NB4 (cell line): ENCODE results near the gene TUT1.

Experiments used
- DNase-seq: peaks from one replicate; pipeline ENCODE4 v3.0.0; 2010; ENCODE audit warnings: low read depth
- H3K4me3 ChIP-seq: one replicate; pipeline ENCODE4 v1.5.1; 2011; ENCODE audit warnings: mild to moderate bottlenecking, low read depth, low read length, moderate library complexity
- CTCF ChIP-seq: IDR thresholded peaks from one replicate; pipeline ENCODE4 v1.5.1; 2012; ENCODE audit warnings: low read depth, low read length
- MAX ChIP-seq: IDR thresholded peaks from 2 replicates; pipeline ENCODE4 v1.6.1; 2011; ENCODE audit warnings: low read depth, low read length
- MYC ChIP-seq: IDR thresholded peaks from 2 replicates; pipeline ENCODE4 v1.6.1; 2011; ENCODE audit warnings: low read depth, low read length
- POLR2A ChIP-seq: IDR thresholded peaks from 2 replicates; pipeline ENCODE4 v1.6.1; 2011; ENCODE audit warnings: mild to moderate bottlenecking; ENCODE audit not compliant: insufficient read length; ENCODE audit errors: extremely low read depth

TUT1 gene

GRCh38 chr11:62602141-62603071 lies 11.1 kb upstream of the TUT1 start:
- no peak for DNase-seq
- TF ChIP-seq MAX, result no peak
- TF ChIP-seq MYC, result no peak

DNA sequence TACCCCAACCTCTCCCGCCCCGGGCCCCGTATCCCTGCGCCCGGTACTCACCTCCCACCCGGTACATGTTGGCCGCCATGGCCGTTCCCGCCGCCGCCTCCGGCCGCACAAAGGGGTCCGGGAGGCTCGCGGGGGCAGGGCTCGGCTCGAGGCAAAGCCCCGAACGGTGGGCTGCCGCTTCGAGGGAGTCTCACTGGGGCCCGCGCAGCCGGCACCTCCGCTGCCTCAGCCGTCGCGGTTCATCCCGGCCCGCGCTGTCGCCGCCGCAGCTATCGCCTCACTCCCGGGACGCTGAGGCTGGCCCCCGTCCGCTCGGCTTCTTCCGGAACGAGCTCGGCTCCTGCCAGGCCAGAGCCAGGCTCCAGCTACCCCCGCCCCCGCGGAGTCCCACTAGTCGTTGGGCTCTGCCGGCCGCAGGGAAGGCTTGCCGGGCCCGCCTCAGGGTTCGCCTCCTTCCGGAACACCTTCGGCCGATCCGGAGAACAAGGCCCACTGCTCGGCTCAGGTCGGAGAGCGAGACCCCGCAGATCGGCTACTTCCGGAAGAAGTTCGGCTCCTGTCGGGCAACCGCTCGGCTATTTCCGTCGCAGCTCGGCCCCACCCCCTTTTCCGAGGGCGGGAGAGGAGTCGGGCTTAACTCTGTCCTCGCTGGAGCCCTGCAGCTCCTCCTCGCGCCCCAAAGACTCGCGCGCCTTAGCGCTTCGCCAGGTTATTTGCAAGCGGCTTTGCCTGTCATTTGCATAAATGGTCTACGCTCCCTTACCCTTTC lies 10.2 kb upstream of the TUT1 start, which contains the start of gene MTA2:
Gene MTA2, minus strand, starts transcription at position 494 of the 769 bp plus-strand sequence. Its CDS starts 415 bp downstream, at position 79.
- DNase-seq, result peak; percentile 99
- H3K4me3 ChIP-seq, result peak within 1 kb of the TSS; percentile 93
- TF ChIP-seq MAX, result peak; percentile 74
- TF ChIP-seq CTCF, result no peak
- TF ChIP-seq MYC, result peak; percentile 34
- TF ChIP-seq POLR2A, result peak; percentile 65

More at GRCh38 chr11:62602141-62603071, 11.1 kb upstream of the TUT1 start:
- H3K4me3 ChIP-seq, result peak overlapping the region; percentile 49

- peak overlapping the region; percentile 93 for H3K4me3 ChIP-seq
- peak; percentile 60 for DNase-seq
- no peak for TF ChIP-seq CTCF
- TF ChIP-seq MAX, result no peak; the same call in 1 of the 2 replicates
- TF ChIP-seq POLR2A, result no peak
- TF ChIP-seq MYC, result no peak; the same call in 1 of the 2 replicates
Observed at GRCh38 chr11:62601122-62601371, 9.7 kb upstream of the TUT1 start.

- TF ChIP-seq MAX (no peak), MYC (no peak)
- DNase-seq, result peak; percentile 59
- H3K4me3 ChIP-seq, result peak overlapping the region; percentile 93
Observed at GRCh38 chr11:62600367-62601121, 9.2 kb upstream of the TUT1 start.

- TF ChIP-seq POLR2A (no peak), MAX (no peak), CTCF (no peak), MYC (no peak)
- peak overlapping the region; percentile 93 for H3K4me3 ChIP-seq
- DNase-seq, result no peak
Observed at GRCh38 chr11:62599901-62600300, 8.6 kb upstream of the TUT1 start.

- DNase-seq, result peak; percentile 100
- peak overlapping the region; percentile 93 for H3K4me3 ChIP-seq
Observed at GRCh38 chr11:62599069-62599696, 7.9 kb upstream of the TUT1 start.

More at GRCh38 chr11:62599069-62599696, 7.9 kb upstream of the TUT1 start:
- TF ChIP-seq CTCF (no peak), POLR2A (peak; percentile 36), MYC (peak; percentile 50; the same call in 1 of the 2 replicates), MAX (peak; percentile 52)
